Immature natural killer cell (primary cell): ENCODE results near the gene HUS1B. TPM values are rescaled to one million over a fixed set of nuclear protein-coding genes. Genes with fewer than 3 reads are reported as not detected.

Experiments
- polyA plus RNA-seq, 3 donors: library from polyadenylated mRNA; unstranded; fragments of 300-500 nt; fragmentation: Illumina TruSeq; gene quantifications; one replicate each; pipeline ENCODE4 v1.2.3, GENCODE V29; 2021

The HUS1B gene
- polyA plus RNA-seq, 3 donors from 2014 or later: 0.29 to 1.7 (median 1.6) TPM

Other genes starting within 250 kb of the HUS1B start
- gene EXOC2, start 36.0 kb upstream of the HUS1B start, polyA plus RNA-seq: 10 to 100 TPM; 23.8 to 33.8 (median 25.6) TPM